Measurements from ENCODE around the gene IFI30.

Gene IFI30

GRCh38 chr19:18225702-18226468 lies 52.3 kb downstream of the IFI30 start, which contains the start of gene PDE4C:
Gene PDE4C (minus strand): TSS chr19:18226438. CDS start chr19:18226415, 23 bp downstream.
- no peak for DNase-seq (ENCODE audit: low read depth)

- no peak for DNase-seq (ENCODE audit: low read depth)
Observed at GRCh38 chr19:18226956-18227780, 53.6 kb downstream of the IFI30 start.

All from stromal cell of bone marrow (primary cell).